Caco-2 (cell line): ENCODE results near the gene SAMD9. TPM values are rescaled to one million over a fixed set of nuclear protein-coding genes. Genes with fewer than 3 reads are reported as not detected.
A peak's percentile ranks its signal among the peaks of the same experiment; 100 is the strongest.
"Not testable (repeated sequence)": the region's sequence is repeated elsewhere in the genome, so short reads cannot be mapped to it uniquely, and the experiment has no call there.

Experiments
- BruUV-seq: library from RNA; stranded (reverse); fragments of 400-500 nt; replicated peaks from 2 replicates; lab custom pipeline; 2021; lab: Mats Ljungman, UMichigan
- CTCF ChIA-PET: fragments of 300-600 bp; sonication (Branson Sonifier 250); formaldehyde crosslinking; loops from one replicate; lab custom pipeline; 2022; ENCODE audit warnings: antibody characterized with exemption; lab: Charles Lee
- POLR2A ChIA-PET: fragments of 300-600 bp; sonication (Branson Sonifier 250); formaldehyde crosslinking; loops from one replicate; lab custom pipeline; 2022; ENCODE audit warnings: antibody characterized with exemption; lab: Charles Lee
- DNase-seq, 2 experiments: peaks; one replicate each; pipeline versions ENCODE4 v3.0.0 to v3.0.0-alpha.2; 2020 to 2022
- H3K27me3 ChIP-seq: replicated peaks from 2 replicates; pipeline ENCODE4 v1.6.0; 2011; ENCODE audit warnings: low read length; ENCODE audit not compliant: control insufficient read depth, insufficient read depth
- H3K36me3 ChIP-seq: 2 replicates; pipeline ENCODE4 v1.5.1; 2011; ENCODE audit warnings: low read length; ENCODE audit not compliant: control insufficient read depth, insufficient read depth
- H3K4me1 ChIP-seq: fragments of 250-450 bp; sonication (Bioruptor Pico); 2 replicates; pipeline ENCODE4 v1.5.1; 2020; ENCODE audit warnings: mild to moderate bottlenecking
- H3K4me3 ChIP-seq: 2 replicates; pipeline ENCODE4 v1.5.1; 2011; ENCODE audit warnings: low read depth, mild to moderate bottlenecking, control low read depth, low read length
- H3K9me3 ChIP-seq: fragments of 250-450 bp; sonication (Bioruptor Pico); 2 replicates; pipeline ENCODE4 v1.5.1; 2020; ENCODE audit warnings: mild to moderate bottlenecking, moderate library complexity
- H3K27ac Mint-ChIP-seq: one replicate; pipeline ENCODE4 v1.8.0; 2022; ENCODE audit warnings: mixed read lengths; ENCODE audit not compliant: unreplicated experiment
- H3K27me3 Mint-ChIP-seq: one replicate; pipeline ENCODE4 v1.8.0; 2022; ENCODE audit warnings: mixed read lengths; ENCODE audit not compliant: insufficient read depth, unreplicated experiment
- H3K36me3 Mint-ChIP-seq: one replicate; pipeline ENCODE4 v1.8.0; 2022; ENCODE audit warnings: mild to moderate bottlenecking, mixed read lengths; ENCODE audit not compliant: insufficient read depth, unreplicated experiment
- H3K4me1 Mint-ChIP-seq: one replicate; pipeline ENCODE4 v1.8.0; 2022; ENCODE audit warnings: low read depth, mixed read lengths; ENCODE audit not compliant: unreplicated experiment
- H3K4me3 Mint-ChIP-seq: one replicate; pipeline ENCODE4 v1.8.0; 2022; ENCODE audit warnings: mild to moderate bottlenecking, moderate library complexity, mixed read lengths; ENCODE audit not compliant: unreplicated experiment
- H3K9me3 Mint-ChIP-seq: one replicate; pipeline ENCODE4 v1.8.0; 2022; ENCODE audit warnings: mixed read lengths; ENCODE audit not compliant: unreplicated experiment
- CTCF ChIP-seq, 2 experiments: fragments of 200-600 bp in 1 of 2; IDR thresholded peaks; 1 replicate in 1 of 2; 2 replicates in 1 of 2; pipeline versions ENCODE4 v1.5.1 to v1.8.0; 2011 to 2022; ENCODE audit warnings: antibody characterized with exemption in 1 of 2, control low read depth in 1 of 2, inconsistent platforms in 1 of 2, low read depth in 1 of 2, low read length in 1 of 2, mild to moderate bottlenecking in 1 of 2, moderate library complexity in 1 of 2; ENCODE audit not compliant: insufficient read depth in 1 of 2, severe bottlenecking in 1 of 2, unreplicated experiment in 1 of 2
- intact Hi-C: fragments of 100-400 bp; cut with micrococcal nuclease; formaldehyde crosslinking; loops from one replicate; pipeline ENCODE4 v1.10.0; 2022; ENCODE audit not compliant: unreplicated experiment
- total RNA-seq: library from RNA; stranded (reverse); gene quantifications from 2 replicates; pipeline ENCODE4 v1.2.3, GENCODE V29; 2022

SAMD9 gene
- total RNA-seq, 1 experiment from 2014 or later, result 0.64 TPM

- Mint-ChIP-seq H3K9me3 (peaks cover 9% of the 10 kb centered on the region), H3K4me3 (no peak overlapping the region), H3K36me3 (no peaks in the 10 kb centered on the region), H3K27ac (no peak overlapping the region), H3K4me1 (no peaks in the 10 kb centered on the region), H3K27me3 (peaks cover 12% of the 10 kb centered on the region)
- no peaks in the 10 kb centered on the region for H3K4me1 ChIP-seq
- H3K4me3 ChIP-seq, result no peak overlapping the region
- no peak for TF ChIP-seq CTCF (IDR thresholded peaks at IDR 0.05; ENCODE audit: insufficient read depth in 1 of 2, low read depth in 1 of 2, low read length in 1 of 2, severe bottlenecking in 1 of 2, unreplicated experiment in 1 of 2)
- no TSS peak for BruUV-seq
- CTCF ChIA-PET, result no interaction called here
- no peaks in the 10 kb centered on the region; the same call in 1 of the 2 replicates for H3K27me3 ChIP-seq
- POLR2A ChIA-PET, result no interaction called here
- DNase-seq, result no peak
- no peaks in the 10 kb centered on the region for H3K36me3 ChIP-seq
- intact Hi-C loops, result no loop called here
- H3K9me3 ChIP-seq, result no peaks in the 10 kb centered on the region
Observed at GRCh38 chr7:93108003-93108402, 9.8 kb downstream of the SAMD9 start.

- no peak overlapping the region for H3K27ac Mint-ChIP-seq
- no peak overlapping the region for H3K4me3 Mint-ChIP-seq
- no peak overlapping the region for H3K4me3 ChIP-seq
- intact Hi-C loops, result loop anchor here (2.0 kb wide), 1 partner anchor 21 kb away; no protein-coding TSS in a partner anchor
- peaks cover 8% of the 10 kb centered on the region; the same call in 1 of the 2 replicates for H3K4me1 ChIP-seq
- no TSS peak for BruUV-seq
- TF ChIP-seq CTCF (IDR thresholded peaks at IDR 0.05; ENCODE audit: insufficient read depth in 1 of 2, low read depth in 1 of 2, low read length in 1 of 2, severe bottlenecking in 1 of 2, unreplicated experiment in 1 of 2), result no peak
- H3K27me3 ChIP-seq, result no peaks in the 10 kb centered on the region
- H3K36me3 ChIP-seq, result no peaks in the 10 kb centered on the region
- no peaks in the 10 kb centered on the region for H3K9me3 ChIP-seq
- H3K27me3 Mint-ChIP-seq, result peaks cover 7% of the 10 kb centered on the region
- no peaks in the 10 kb centered on the region for H3K9me3 Mint-ChIP-seq
- ChIA-PET CTCF (no interaction called here), POLR2A (no interaction called here)
- H3K36me3 Mint-ChIP-seq, result no peaks in the 10 kb centered on the region
- peaks cover 6% of the 10 kb centered on the region for H3K4me1 Mint-ChIP-seq
- peak in 1 of 2 experiments; percentile 26 for DNase-seq
Observed at GRCh38 chr7:93097388-93097787, 20.4 kb downstream of the SAMD9 start.

- CTCF ChIA-PET, result interaction anchor here (0.7 kb wide), 1 partner anchor 11 kb away, joined by 3 read pairs; no protein-coding TSS in a partner anchor
- H3K27ac Mint-ChIP-seq, result no peak overlapping the region
- H3K9me3 Mint-ChIP-seq, result no peaks in the 10 kb centered on the region
Observed at GRCh38 chr7:93092757-93093370, 24.9 kb downstream of the SAMD9 start.

DNA sequence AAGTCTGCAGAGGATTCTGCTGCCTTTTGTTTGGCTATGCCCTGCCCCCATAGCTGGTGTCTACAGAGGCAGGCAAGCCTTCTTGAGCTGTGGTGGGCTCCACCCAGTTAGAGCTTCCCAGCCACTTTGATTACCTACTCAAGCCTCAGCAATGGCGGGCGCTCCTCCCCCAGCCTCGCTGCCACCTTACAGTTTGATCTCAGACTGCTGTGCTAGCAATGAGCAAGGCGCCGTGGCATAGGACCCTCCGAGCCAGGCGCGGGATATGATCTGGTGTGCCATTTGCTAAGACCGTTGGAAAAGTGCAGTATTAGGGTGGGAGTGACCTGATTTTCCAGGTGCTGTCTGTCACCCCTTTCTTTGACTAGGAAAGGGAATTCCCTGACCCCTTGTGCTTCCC lies 44.4 kb downstream of the SAMD9 start:
- H3K27me3 ChIP-seq, H3K4me3 Mint-ChIP-seq, BruUV-seq, H3K36me3 ChIP-seq, H3K9me3 ChIP-seq, H3K4me3 ChIP-seq, H3K4me1 Mint-ChIP-seq, H3K27me3 Mint-ChIP-seq, H3K27ac Mint-ChIP-seq, POLR2A ChIA-PET, DNase-seq, H3K9me3 Mint-ChIP-seq, CTCF ChIA-PET, H3K36me3 Mint-ChIP-seq, H3K4me1 ChIP-seq, intact Hi-C loops: not testable (repeated sequence)

More at GRCh38 chr7:93092757-93093370, 24.9 kb downstream of the SAMD9 start:
- intact Hi-C loops, result loop anchor here (1.0 to 5.0 kb wide), 4 partner anchors 86 to 459 kb away; partner anchors contain the start of gene VPS50
- peak in 1 of 2 experiments; percentile 27 for DNase-seq
- POLR2A ChIA-PET, result no interaction called here
- Mint-ChIP-seq H3K4me1 (peaks cover 4% of the 10 kb centered on the region), H3K27me3 (peaks cover 16% of the 10 kb centered on the region), H3K36me3 (no peaks in the 10 kb centered on the region), H3K4me3 (no peak overlapping the region)
- Histone ChIP-seq H3K36me3 (no peaks in the 10 kb centered on the region), H3K4me3 (no peak overlapping the region), H3K27me3 (no peaks in the 10 kb centered on the region), H3K4me1 (peaks cover 6% of the 10 kb centered on the region; the same call in 1 of the 2 replicates), H3K9me3 (peaks cover 4% of the 10 kb centered on the region)
- peak; percentile 27 to 38 for TF ChIP-seq CTCF (IDR thresholded peaks at IDR 0.05; ENCODE audit: insufficient read depth in 1 of 2, low read depth in 1 of 2, low read length in 1 of 2, severe bottlenecking in 1 of 2, unreplicated experiment in 1 of 2)
- no TSS peak for BruUV-seq
